ENCODE measurements around the gene KRT40.

The KRT40 gene

DNA sequence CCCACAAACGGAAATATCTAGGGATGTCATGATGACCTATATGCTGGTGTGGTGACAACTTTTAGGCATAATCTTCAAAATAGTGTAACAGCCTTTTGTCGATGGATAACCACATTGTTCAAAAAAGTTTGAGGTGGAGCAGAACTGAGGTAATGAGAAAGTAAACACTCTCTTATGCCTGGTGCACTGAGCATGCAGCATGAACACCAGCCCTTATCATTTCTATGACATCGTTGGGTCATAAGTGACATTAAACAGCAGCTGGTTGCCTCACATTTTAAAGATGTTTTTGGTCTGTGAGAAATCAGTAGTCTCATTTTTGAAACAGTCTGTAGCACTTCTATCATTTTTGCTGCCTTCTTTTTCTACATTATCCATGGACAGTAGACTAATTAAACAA lies 48.5 kb downstream of the KRT40 start:
- no peaks in the 10 kb centered on the region for H3K9me3 Mint-ChIP-seq
- no peak overlapping the region for H3K27ac Mint-ChIP-seq
- DNase-seq (ENCODE audit: low spot score), result no peak
- H3K27me3 Mint-ChIP-seq (ENCODE audit: low read depth), result peaks cover 9% of the 10 kb centered on the region
- H3K36me3 Mint-ChIP-seq (ENCODE audit: low read depth), result no peaks in the 10 kb centered on the region
- no peaks in the 10 kb centered on the region for H3K4me1 Mint-ChIP-seq (ENCODE audit: low read depth)
- no peak overlapping the region for H3K4me3 Mint-ChIP-seq

DNA sequence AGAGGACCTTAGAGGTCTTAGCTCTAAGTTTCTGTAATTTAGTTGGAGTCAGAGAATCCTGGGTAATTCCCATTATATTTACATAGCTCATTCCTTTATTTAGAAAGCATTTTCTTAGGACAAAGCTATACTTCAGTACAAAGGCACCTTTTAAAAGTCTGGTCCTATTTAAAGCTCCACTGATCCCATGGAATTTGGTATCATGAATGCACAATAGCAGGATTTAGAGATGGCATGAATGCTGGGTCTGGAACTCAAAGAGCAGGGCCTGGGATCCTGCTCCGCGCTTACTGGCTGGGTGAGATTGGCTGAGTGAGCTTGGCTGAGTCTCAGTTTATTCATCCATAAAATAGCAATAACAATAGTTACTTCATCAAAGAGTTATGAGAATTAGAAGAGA lies 51.5 kb downstream of the KRT40 start:
- H3K9me3 Mint-ChIP-seq, result no peaks in the 10 kb centered on the region
- no peaks in the 10 kb centered on the region for H3K4me1 Mint-ChIP-seq (ENCODE audit: low read depth)
- DNase-seq (ENCODE audit: low spot score), result no peak

DNA sequence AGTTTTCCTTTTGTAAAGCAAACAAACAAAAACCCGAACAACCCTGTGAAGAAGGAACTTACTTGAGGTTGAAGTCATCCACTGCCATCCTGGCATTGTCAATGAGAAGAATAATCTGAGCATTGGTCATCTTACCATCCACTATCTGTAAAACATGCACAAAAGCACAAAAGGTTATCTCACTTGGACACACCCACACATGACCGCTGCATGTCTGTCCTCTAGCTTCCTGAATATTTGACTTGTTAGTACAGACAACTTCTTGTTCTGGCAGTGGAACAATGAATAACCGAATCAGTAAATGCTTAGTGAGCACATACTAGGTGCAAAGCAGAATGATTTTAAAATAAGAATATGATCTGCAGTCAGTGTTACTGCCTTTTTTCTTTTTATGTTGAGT lies 52.8 kb downstream of the KRT40 start:
- H3K36me3 Mint-ChIP-seq (ENCODE audit: low read depth), result no peaks in the 10 kb centered on the region
- H3K27ac Mint-ChIP-seq, result no peak overlapping the region
- peaks cover 17% of the 10 kb centered on the region for H3K27me3 Mint-ChIP-seq (ENCODE audit: low read depth)
- H3K4me3 Mint-ChIP-seq, result no peak overlapping the region
- no peaks in the 10 kb centered on the region for H3K4me1 Mint-ChIP-seq (ENCODE audit: low read depth)
- no peaks in the 10 kb centered on the region for H3K9me3 Mint-ChIP-seq
- DNase-seq (ENCODE audit: low spot score), result no peak

More for the DNA sequence above, 51.5 kb downstream of the KRT40 start:
- Mint-ChIP-seq H3K27me3 (ENCODE audit: low read depth) (peaks cover 16% of the 10 kb centered on the region), H3K4me3 (no peak overlapping the region), H3K27ac (no peak overlapping the region), H3K36me3 (ENCODE audit: low read depth) (no peaks in the 10 kb centered on the region)

Measured in T-helper 2 cell treated with Interferon-gamma antibody and Interleukin-4, amounts not matched to agents 5 μg/mL and 100 μg/mL, for 36 hours (primary cell).